Endothelial cell of umbilical vein (primary cell): ENCODE data around the gene SUPV3L1.

Source experiments
- GATA2 ChIP-seq: IDR thresholded peaks from 2 replicates; pipeline ENCODE4 v1.7.0; 2011; ENCODE audit warnings: low read depth, mild to moderate bottlenecking, moderate library complexity, mixed read lengths, low read length; ENCODE audit not compliant: insufficient read length, insufficient read depth
- POLR2AphosphoS5 ChIP-seq: IDR thresholded peaks from 2 replicates; pipeline ENCODE4 v1.6.1; 2012; ENCODE audit warnings: low read depth, mild to moderate bottlenecking, control low read depth, low read length, moderate library complexity; ENCODE audit not compliant: insufficient read depth
- TF ChIP-seq, protein P1 (sequence below), 2 donors: IDR thresholded peaks; 1 replicate in 1 of 2; 2 replicates in 1 of 2; pipeline ENCODE4 v1.5.1; 2011; ENCODE audit warnings: low read length in 2 of 2, mild to moderate bottlenecking in 2 of 2, moderate library complexity in 2 of 2, control low read depth in 1 of 2, inconsistent platforms in 1 of 2, low read depth in 1 of 2; ENCODE audit not compliant: insufficient read depth in 1 of 2; ENCODE audit errors: extremely low read depth in 1 of 2

DNA sequence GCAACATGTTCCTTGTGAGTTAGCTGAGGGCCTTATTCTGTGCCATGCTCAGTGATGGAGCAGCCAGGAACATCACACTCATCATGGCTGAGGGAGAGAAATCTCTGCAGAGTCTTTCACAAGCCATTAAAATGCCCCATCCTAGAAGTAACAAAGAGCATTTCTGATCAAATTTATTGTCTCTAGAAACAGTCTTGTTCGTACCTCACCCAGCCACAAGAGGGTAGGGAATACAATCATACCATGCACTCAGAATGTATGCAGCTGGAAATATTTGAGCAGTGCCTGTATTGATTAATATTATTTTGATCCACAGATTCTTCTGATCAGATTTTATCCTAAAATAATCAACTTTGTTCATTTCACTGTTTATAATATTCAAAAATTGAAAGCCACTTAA, 38.7 kb upstream of the SUPV3L1 start:
- TF ChIP-seq POLR2AphosphoS5: no peak
- TF ChIP-seq GATA2: no peak
- TF ChIP-seq, protein P1, sequence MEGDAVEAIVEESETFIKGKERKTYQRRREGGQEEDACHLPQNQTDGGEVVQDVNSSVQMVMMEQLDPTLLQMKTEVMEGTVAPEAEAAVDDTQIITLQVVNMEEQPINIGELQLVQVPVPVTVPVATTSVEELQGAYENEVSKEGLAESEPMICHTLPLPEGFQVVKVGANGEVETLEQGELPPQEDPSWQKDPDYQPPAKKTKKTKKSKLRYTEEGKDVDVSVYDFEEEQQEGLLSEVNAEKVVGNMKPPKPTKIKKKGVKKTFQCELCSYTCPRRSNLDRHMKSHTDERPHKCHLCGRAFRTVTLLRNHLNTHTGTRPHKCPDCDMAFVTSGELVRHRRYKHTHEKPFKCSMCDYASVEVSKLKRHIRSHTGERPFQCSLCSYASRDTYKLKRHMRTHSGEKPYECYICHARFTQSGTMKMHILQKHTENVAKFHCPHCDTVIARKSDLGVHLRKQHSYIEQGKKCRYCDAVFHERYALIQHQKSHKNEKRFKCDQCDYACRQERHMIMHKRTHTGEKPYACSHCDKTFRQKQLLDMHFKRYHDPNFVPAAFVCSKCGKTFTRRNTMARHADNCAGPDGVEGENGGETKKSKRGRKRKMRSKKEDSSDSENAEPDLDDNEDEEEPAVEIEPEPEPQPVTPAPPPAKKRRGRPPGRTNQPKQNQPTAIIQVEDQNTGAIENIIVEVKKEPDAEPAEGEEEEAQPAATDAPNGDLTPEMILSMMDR (IDR thresholded peaks at IDR 0.05; ENCODE audit: extremely low read depth in 1 of 2, insufficient read depth in 1 of 2, low read depth in 1 of 2, low read length in 2 of 2): no peak
